ENCODE results near the gene FAM186B.

Gene FAM186B

DNA sequence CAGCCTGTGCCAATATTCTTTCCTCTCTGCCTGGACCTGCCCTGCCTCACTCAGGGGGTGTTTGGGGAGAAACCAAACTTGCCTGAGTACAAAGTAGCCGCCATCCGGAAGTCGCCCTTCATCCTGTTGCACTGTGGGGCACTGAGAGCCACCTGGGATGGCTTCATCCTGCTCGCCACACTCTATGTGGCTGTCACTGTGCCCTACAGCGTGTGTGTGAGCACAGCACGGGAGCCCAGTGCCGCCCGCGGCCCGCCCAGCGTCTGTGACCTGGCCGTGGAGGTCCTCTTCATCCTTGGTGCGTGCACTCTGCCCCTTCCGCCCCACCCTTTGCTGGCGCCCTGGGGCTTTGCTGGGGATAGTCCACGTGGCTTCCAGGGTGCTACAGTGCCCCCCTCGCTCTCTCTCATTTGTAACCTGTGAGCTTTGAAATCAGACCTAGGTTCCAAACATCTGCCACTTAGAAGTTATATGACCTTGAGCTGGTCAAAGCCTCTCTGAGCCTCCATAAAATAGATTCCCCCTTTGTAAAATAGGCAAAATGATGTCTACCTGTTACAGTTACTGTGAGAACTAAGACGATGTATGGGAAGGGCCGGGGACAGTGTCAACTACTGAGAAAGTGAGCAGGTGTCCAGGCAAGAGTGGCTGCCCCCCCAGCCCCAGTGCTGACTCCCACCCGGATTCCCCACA lies 62.1 kb downstream of the FAM186B start:
- TF ChIP-seq EZH2phosphoT487 (IDR thresholded peaks at IDR 0.05; ENCODE audit: low read depth) (no peak), CTCF (IDR thresholded peaks at IDR 0.05; ENCODE audit: low read depth, low read length) (no peak)
- Histone ChIP-seq H3K9me3 (ENCODE audit: insufficient read depth, low read length) (no peaks in the 10 kb centered on the region), H2AFZ (ENCODE audit: low read depth, low read length) (no peak overlapping the region), H3K4me1 (ENCODE audit: low read length) (peaks cover 4% of the 10 kb centered on the region; the same call in 1 of the 2 replicates), H3K4me3 (ENCODE audit: low read length) (no peak overlapping the region), H3K9ac (ENCODE audit: low read length) (no peak overlapping the region), H4K20me1 (ENCODE audit: insufficient read depth, low read length) (no peaks in the 10 kb centered on the region), H3K27me3 (ENCODE audit: low read depth, low read length) (peaks cover 4% of the 10 kb centered on the region), H3K36me3 (replicated peaks; ENCODE audit: low read depth, low read length) (no peaks in the 10 kb centered on the region), H3K27ac (ENCODE audit: low read length) (no peak overlapping the region), H3K4me2 (ENCODE audit: low read length) (no peak overlapping the region), H3K79me2 (ENCODE audit: low read length) (no peaks in the 10 kb centered on the region)

DNA sequence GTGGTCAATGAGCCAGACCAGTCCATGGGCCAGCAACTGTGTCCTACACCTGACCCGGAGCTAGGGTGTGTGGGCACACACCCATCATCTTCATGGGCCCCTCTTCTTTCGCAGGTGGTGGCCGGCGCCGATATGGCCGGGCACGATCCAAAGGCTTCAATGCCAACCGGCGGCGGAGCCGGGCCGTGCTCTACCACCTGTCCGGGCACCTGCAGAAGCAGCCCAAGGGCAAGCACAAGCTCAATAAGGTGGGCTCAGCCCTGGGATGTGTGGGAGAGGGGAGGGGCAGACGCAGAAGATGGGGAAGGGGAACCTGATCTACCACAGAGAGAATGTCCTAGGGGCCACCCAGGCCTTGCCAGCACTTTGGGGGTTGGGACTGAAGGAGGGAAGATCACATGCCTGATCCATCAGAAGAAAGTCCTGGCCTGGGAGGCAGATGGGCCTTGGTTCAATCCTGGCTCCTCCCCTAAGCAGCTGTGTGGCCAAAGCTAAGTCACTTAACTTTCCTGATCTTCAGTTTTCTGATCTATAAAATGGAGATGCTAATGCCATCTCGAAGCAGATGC lies 62.8 kb downstream of the FAM186B start:
- Histone ChIP-seq H3K9me3 (ENCODE audit: insufficient read depth, low read length) (no peaks in the 10 kb centered on the region), H2AFZ (ENCODE audit: low read depth, low read length) (no peak overlapping the region), H3K4me3 (ENCODE audit: low read length) (no peak overlapping the region), H3K27me3 (ENCODE audit: low read depth, low read length) (peaks cover 11% of the 10 kb centered on the region), H3K9ac (ENCODE audit: low read length) (no peak overlapping the region), H3K27ac (ENCODE audit: low read length) (no peak overlapping the region), H3K4me1 (ENCODE audit: low read length) (peaks cover 8% of the 10 kb centered on the region; the same call in 1 of the 2 replicates), H3K36me3 (replicated peaks; ENCODE audit: low read depth, low read length) (no peaks in the 10 kb centered on the region), H3K4me2 (ENCODE audit: low read length) (no peak overlapping the region), H4K20me1 (ENCODE audit: insufficient read depth, low read length) (no peaks in the 10 kb centered on the region), H3K79me2 (ENCODE audit: low read length) (no peaks in the 10 kb centered on the region)
- no peak for TF ChIP-seq CTCF (IDR thresholded peaks at IDR 0.05; ENCODE audit: low read depth, low read length)
- no peak for TF ChIP-seq EZH2phosphoT487 (IDR thresholded peaks at IDR 0.05; ENCODE audit: low read depth)

- H3K9me3 ChIP-seq (ENCODE audit: insufficient read depth, low read length), result no peaks in the 10 kb centered on the region
- H3K4me2 ChIP-seq (ENCODE audit: low read length), result no peak overlapping the region
- peaks cover 12% of the 10 kb centered on the region; the same call in 1 of the 2 replicates for H3K4me1 ChIP-seq (ENCODE audit: low read length)
- no peak for TF ChIP-seq EZH2phosphoT487 (IDR thresholded peaks at IDR 0.05; ENCODE audit: low read depth)
- TF ChIP-seq CTCF (IDR thresholded peaks at IDR 0.05; ENCODE audit: low read depth, low read length), result no peak
- no peaks in the 10 kb centered on the region for H3K36me3 ChIP-seq (replicated peaks; ENCODE audit: low read depth, low read length)
- H3K27ac ChIP-seq (ENCODE audit: low read length), result no peak overlapping the region
- peaks cover 17% of the 10 kb centered on the region for H3K27me3 ChIP-seq (ENCODE audit: low read depth, low read length)
- no peak overlapping the region for H2AFZ ChIP-seq (ENCODE audit: low read depth, low read length)
- H3K79me2 ChIP-seq (ENCODE audit: low read length), result no peaks in the 10 kb centered on the region
- H3K4me3 ChIP-seq (ENCODE audit: low read length), result no peak overlapping the region
- no peak overlapping the region for H3K9ac ChIP-seq (ENCODE audit: low read length)
- H4K20me1 ChIP-seq (ENCODE audit: insufficient read depth, low read length), result no peaks in the 10 kb centered on the region
These were observed 63.4 kb downstream of the FAM186B start for GRCh38 chr12:49541911-49542505.

DNA sequence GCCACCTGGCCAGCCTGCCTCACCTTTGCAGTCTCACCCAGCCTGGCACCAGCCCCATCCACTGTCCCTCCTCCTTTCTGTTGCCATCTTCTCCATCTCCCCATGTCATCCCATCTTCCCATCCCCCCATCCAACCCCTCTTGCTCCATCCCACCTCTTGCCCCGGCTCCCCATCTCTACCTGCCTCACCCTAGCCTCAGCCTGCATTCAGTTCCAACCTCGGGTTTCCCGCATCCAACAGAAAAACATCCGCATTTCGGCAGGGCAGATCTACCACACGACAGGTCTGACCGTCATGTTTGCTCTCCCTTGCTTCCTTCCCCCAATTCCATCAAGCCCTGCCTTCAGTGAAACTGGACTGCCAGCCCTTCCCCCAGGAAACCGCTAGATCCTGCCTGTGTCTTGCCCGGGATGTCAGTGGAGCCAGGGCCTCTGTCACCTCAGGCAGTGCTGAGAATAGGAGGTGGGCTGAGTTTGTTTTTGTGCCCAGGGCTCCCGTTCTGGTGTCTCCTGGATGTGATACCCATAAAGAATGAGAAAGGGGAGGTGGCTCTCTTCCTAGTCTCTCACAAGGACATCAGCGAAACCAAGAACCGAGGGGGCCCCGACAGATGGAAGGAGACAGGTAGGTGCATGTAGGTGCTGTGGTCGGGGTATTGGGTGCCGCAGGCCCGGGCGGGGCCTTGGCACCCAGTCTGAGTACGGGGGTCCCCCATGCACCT lies 64.1 kb downstream of the FAM186B start:
- H3K4me2 ChIP-seq (ENCODE audit: low read length), result no peak overlapping the region
- peaks cover 15% of the 10 kb centered on the region; the same call in 1 of the 2 replicates for H3K4me1 ChIP-seq (ENCODE audit: low read length)
- H4K20me1 ChIP-seq (ENCODE audit: insufficient read depth, low read length), result no peaks in the 10 kb centered on the region
- no peak overlapping the region for H2AFZ ChIP-seq (ENCODE audit: low read depth, low read length)
- TF ChIP-seq EZH2phosphoT487 (IDR thresholded peaks at IDR 0.05; ENCODE audit: low read depth) (no peak), CTCF (IDR thresholded peaks at IDR 0.05; ENCODE audit: low read depth, low read length) (no peak)
- H3K4me3 ChIP-seq (ENCODE audit: low read length), result no peak overlapping the region
- H3K9me3 ChIP-seq (ENCODE audit: insufficient read depth, low read length), result no peaks in the 10 kb centered on the region
- H3K36me3 ChIP-seq (replicated peaks; ENCODE audit: low read depth, low read length), result no peaks in the 10 kb centered on the region
- peaks cover 18% of the 10 kb centered on the region for H3K27me3 ChIP-seq (ENCODE audit: low read depth, low read length)
- H3K9ac ChIP-seq (ENCODE audit: low read length), result no peak overlapping the region
- H3K79me2 ChIP-seq (ENCODE audit: low read length), result no peaks in the 10 kb centered on the region
- no peak overlapping the region for H3K27ac ChIP-seq (ENCODE audit: low read length)
